Left lung (tissue), 10 donors: ENCODE measurements around the gene JMJD7. TPM values are rescaled to one million over a fixed set of nuclear protein-coding genes. Genes with fewer than 3 reads are reported as not detected.

ENCODE experiments used
- ATAC-seq: fragments of 200-7000 bp; cut with Tn5 transposase; one replicate; pipeline ENCODE4 v1.9.1; 2020; ENCODE audit warnings: moderate library complexity
- DNase-seq, 4 donors: peaks; one replicate each; pipeline ENCODE4 v3.0.0-alpha.2; 2013 to 2020
- H3K27ac ChIP-seq, 2 donors: fragments of 200-600 bp; sonication (generic) in 1 of 2; one replicate each; pipeline versions ENCODE4 v1.5.0 to v1.8.0; 2020 to 2021
- H3K27me3 ChIP-seq, 2 donors: fragments of 200-600 bp; sonication (generic) in 1 of 2; one replicate each; pipeline versions ENCODE4 v1.5.0 to v1.8.0; 2020 to 2021
- H3K36me3 ChIP-seq, 2 donors: fragments of 200-600 bp; sonication (generic) in 1 of 2; one replicate each; pipeline versions ENCODE4 v1.5.0 to v1.8.0; 2020 to 2021
- H3K4me1 ChIP-seq, 2 donors: fragments of 200-600 bp; one replicate each; pipeline ENCODE4 v1.8.0; 2021
- H3K4me3 ChIP-seq, 2 donors: fragments of 200-600 bp; sonication (generic) in 1 of 2; one replicate each; pipeline versions ENCODE4 v1.5.0 to v1.8.0; 2020 to 2021; ENCODE audit warnings: mild to moderate bottlenecking in 1 of 2
- H3K9me3 ChIP-seq, 2 donors: fragments of 200-600 bp; sonication (generic) in 1 of 2; one replicate each; pipeline versions ENCODE4 v1.5.0 to v1.8.0; 2020 to 2021
- CTCF ChIP-seq, 2 donors: fragments of 200-600 bp; sonication (generic) in 1 of 2; IDR thresholded peaks; one replicate each; pipeline versions ENCODE4 v1.5.0 to v1.8.0; 2021; ENCODE audit warnings: antibody characterized with exemption in 2 of 2
- intact Hi-C, 2 donors: fragments of 100-400 bp; cut with DNase I; formaldehyde crosslinking; loops; one replicate each; pipeline versions ENCODE4 v1.11.2 to v1.14.2; 2022
- polyA plus RNA-seq, 6 donors: library from polyadenylated mRNA; unstranded; fragments of 120-200 nt; gene quantifications; one replicate each; pipeline ENCODE4 v1.2.1, GENCODE V29; 2013; ENCODE audit not compliant: insufficient read length in 6 of 6
- total RNA-seq, 2 donors: library from RNA; stranded (reverse); fragmentation: NEBNext Ultra II Directional; extraction: Animal tissue kit (Norgen Biotek cat#: 25700); gene quantifications; one replicate each; pipeline ENCODE4 v1.2.1, GENCODE V29; 2021
- donor health status: DM: no; HTN: yes; CAD: no.
- donor health status: DM: no; HTN: no; CAD: no.

JMJD7 gene
- total and polyA plus RNA-seq, 8 donors: 10.2 to 26.4 (median 14.5) TPM

- H3K4me3 ChIP-seq: no peak overlapping the region
- TF ChIP-seq CTCF (IDR thresholded peaks at IDR 0.05): no peak
- no peaks in the 10 kb centered on the region for H3K27me3 ChIP-seq
- H3K4me1 ChIP-seq: peaks cover 0 to 13% of the 10 kb centered on the region in 2 donors
- intact Hi-C loops: loop anchor here in 1 of 2 donors (5.0 kb wide), 1 partner anchor 42 kb away; the partner anchor contains the start of gene MAPKBP1
- ATAC-seq: no peak
- no peaks in the 10 kb centered on the region for H3K9me3 ChIP-seq
- peaks cover 0 to 81% of the 10 kb centered on the region in 2 donors for H3K36me3 ChIP-seq
- H3K27ac ChIP-seq: no peak overlapping the region
- no peak for DNase-seq
Observed at GRCh38 chr15:41814534-41814933, 13.4 kb upstream of the JMJD7 start.

GRCh38 chr15:41816788-41817187 lies 11.1 kb upstream of the JMJD7 start:
- H3K4me3 ChIP-seq: no peak overlapping the region
- H3K9me3 ChIP-seq: no peaks in the 10 kb centered on the region
- H3K27me3 ChIP-seq: no peaks in the 10 kb centered on the region
- H3K4me1 ChIP-seq: peaks cover 0 to under 1% of the 10 kb centered on the region in 2 donors
- peaks cover 0 to 97% of the 10 kb centered on the region in 2 donors for H3K36me3 ChIP-seq
- no peak for TF ChIP-seq CTCF (IDR thresholded peaks at IDR 0.05)
- DNase-seq: no peak
- no peak for ATAC-seq
- intact Hi-C loops: no loop called here
- H3K27ac ChIP-seq: no peak overlapping the region

GRCh38 chr15:41817327-41817726 lies 10.6 kb upstream of the JMJD7 start:
- Histone ChIP-seq H3K9me3 (no peaks in the 10 kb centered on the region), H3K4me3 (no peak overlapping the region), H3K4me1 (no peaks in the 10 kb centered on the region), H3K36me3 (peaks cover 0 to 97% of the 10 kb centered on the region in 2 donors), H3K27ac (no peak overlapping the region), H3K27me3 (no peaks in the 10 kb centered on the region)
- ATAC-seq (no peak), DNase-seq (peak in 1 of 4 donors; percentile 21)
- intact Hi-C loops: no loop called here
- TF ChIP-seq CTCF (IDR thresholded peaks at IDR 0.05): no peak

- ATAC-seq (no peak), DNase-seq (peak in 1 of 4 donors; percentile 10)
- no peak overlapping the region for H3K4me3 ChIP-seq
- H3K27me3 ChIP-seq: no peaks in the 10 kb centered on the region
- H3K36me3 ChIP-seq: peaks cover 0 to 97% of the 10 kb centered on the region in 2 donors
- H3K9me3 ChIP-seq: no peaks in the 10 kb centered on the region
- no peaks in the 10 kb centered on the region for H3K4me1 ChIP-seq
- H3K27ac ChIP-seq: no peak overlapping the region
- intact Hi-C loops: no loop called here
- TF ChIP-seq CTCF (IDR thresholded peaks at IDR 0.05): no peak
Observed at GRCh38 chr15:41817781-41818180, 10.1 kb upstream of the JMJD7 start.

- TF ChIP-seq CTCF (IDR thresholded peaks at IDR 0.05): no peak
- no peak for DNase-seq
- no peaks in the 10 kb centered on the region for H3K9me3 ChIP-seq
- H3K27ac ChIP-seq: no peak overlapping the region
- intact Hi-C loops: no loop called here
- ATAC-seq: no peak
- no peaks in the 10 kb centered on the region for H3K4me1 ChIP-seq
- no peaks in the 10 kb centered on the region for H3K27me3 ChIP-seq
- peaks cover 0 to 100% of the 10 kb centered on the region in 2 donors for H3K36me3 ChIP-seq
- no peak overlapping the region for H3K4me3 ChIP-seq
Observed at GRCh38 chr15:41819455-41820050, 8.3 kb upstream of the JMJD7 start.
